GM23338 (cell line): ENCODE measurements around the gene RHBDL3. TPM values are rescaled to one million over a fixed set of nuclear protein-coding genes. Genes with fewer than 3 reads are reported as not detected.
A peak's percentile ranks its signal among the peaks of the same experiment; 100 is the strongest.

ENCODE experiments used
- ATAC-seq: fragments of 200-7000 bp; cut with Tn5 transposase; 3 replicates; pipeline ENCODE4 v1.9.1; 2020
- DNase-seq: peaks from one replicate; pipeline ENCODE4 v3.0.0-alpha.2; 2015; ENCODE audit warnings: low spot score
- H2AFZ ChIP-seq: fragments of 200-600 bp; sonication (generic); 2 replicates; pipeline ENCODE4 v1.8.0; 2016; ENCODE audit warnings: antibody characterized with exemption, mild to moderate bottlenecking, moderate library complexity
- H3F3A ChIP-seq: fragments of 200-600 bp; sonication (generic); replicated peaks from 2 replicates; pipeline ENCODE4 v1.8.0; 2017; ENCODE audit warnings: antibody characterized with exemption, mixed run types, low read depth
- H3K27ac ChIP-seq: fragments of 200-600 bp; sonication (generic); 2 replicates; pipeline ENCODE4 v1.6.1; 2016; ENCODE audit warnings: low read depth
- H3K27me3 ChIP-seq: fragments of 200-600 bp; sonication (generic); 2 replicates; pipeline ENCODE4 v1.8.0; 2016; ENCODE audit warnings: mild to moderate bottlenecking, mixed run types, moderate library complexity; ENCODE audit not compliant: insufficient read depth
- H3K36me3 ChIP-seq: fragments of 200-600 bp; sonication (generic); 2 replicates; pipeline ENCODE4 v1.8.0; 2016; ENCODE audit warnings: mild to moderate bottlenecking; ENCODE audit not compliant: insufficient read depth
- H3K4me1 ChIP-seq: fragments of 200-600 bp; sonication (generic); 2 replicates; pipeline ENCODE4 v1.8.0; 2016; ENCODE audit warnings: mild to moderate bottlenecking, moderate library complexity; ENCODE audit not compliant: insufficient read depth
- H3K4me2 ChIP-seq: fragments of 200-600 bp; sonication (generic); 2 replicates; pipeline ENCODE4 v1.7.1; 2017; ENCODE audit warnings: mixed run types
- H3K4me3 ChIP-seq: fragments of 200-600 bp; sonication (generic); 2 replicates; pipeline ENCODE4 v1.6.1; 2016; ENCODE audit warnings: mixed run types
- H3K79me2 ChIP-seq: fragments of 200-600 bp; sonication (generic); replicated peaks from 2 replicates; pipeline ENCODE4 v1.8.0; 2017; ENCODE audit warnings: mild to moderate bottlenecking; ENCODE audit not compliant: insufficient read depth
- H3K9me2 ChIP-seq: fragments of 200-600 bp; sonication (generic); 2 replicates; pipeline ENCODE4 v1.8.0; 2017; ENCODE audit not compliant: insufficient read depth
- H4K20me1 ChIP-seq: fragments of 200-600 bp; sonication (generic); replicated peaks from 2 replicates; pipeline ENCODE4 v1.8.0; 2017; ENCODE audit warnings: mild to moderate bottlenecking; ENCODE audit not compliant: insufficient read depth
- H3K27ac Mint-ChIP-seq: 2 replicates; pipeline ENCODE4 v1.8.0; 2020; ENCODE audit warnings: inconsistent platforms, mild to moderate bottlenecking, moderate library complexity, mixed read lengths
- H3K27me3 Mint-ChIP-seq: 3 replicates; pipeline ENCODE4 v1.8.0; 2022; ENCODE audit warnings: low read depth, mild to moderate bottlenecking, moderate library complexity, mixed read lengths, inconsistent platforms; ENCODE audit not compliant: insufficient read depth, poor library complexity
- H3K36me3 Mint-ChIP-seq: 3 replicates; pipeline ENCODE4 v1.8.0; 2021; ENCODE audit warnings: low read depth, mild to moderate bottlenecking, inconsistent platforms, moderate library complexity, mixed read lengths
- H3K4me1 Mint-ChIP-seq: 3 replicates; pipeline ENCODE4 v1.8.0; 2020; ENCODE audit warnings: mild to moderate bottlenecking, inconsistent platforms, mixed read lengths
- H3K4me3 Mint-ChIP-seq: 3 replicates; pipeline ENCODE4 v1.8.0; 2021; ENCODE audit warnings: moderate library complexity, mild to moderate bottlenecking, inconsistent platforms, mixed read lengths
- H3K9me3 Mint-ChIP-seq: 3 replicates; pipeline ENCODE4 v1.8.0; 2020; ENCODE audit warnings: moderate library complexity, mild to moderate bottlenecking, inconsistent platforms, mixed read lengths
- CREB1 ChIP-seq: fragments of 250-450 bp; sonication (Bioruptor Pico); IDR thresholded peaks from 2 replicates; pipeline ENCODE4 v1.5.0; 2020; ENCODE audit warnings: low read depth, mild to moderate bottlenecking, moderate library complexity
- CTCF ChIP-seq, 2 experiments: fragments of 200-600 bp in 1 of 2; sonication (generic) in 1 of 2; conservative IDR thresholded peaks; 2 replicates each; pipeline versions ENCODE4 v1.5.1 to v1.6.1; 2016 to 2017; ENCODE audit warnings: antibody characterized with exemption in 2 of 2, low read depth in 2 of 2, mild to moderate bottlenecking in 2 of 2, moderate library complexity in 1 of 2
- EZH2 ChIP-seq: fragments of 200-600 bp; sonication (generic); IDR thresholded peaks from one replicate; pipeline ENCODE4 v1.8.0; 2017; ENCODE audit warnings: antibody characterized with exemption, mild to moderate bottlenecking, low read depth; ENCODE audit not compliant: unreplicated experiment
- EZH2phosphoT487 ChIP-seq: fragments of 200-600 bp; sonication (generic); IDR thresholded peaks from one replicate; pipeline ENCODE4 v1.8.1; 2018; ENCODE audit warnings: antibody characterized with exemption; ENCODE audit not compliant: unreplicated experiment
- JUNB ChIP-seq: IDR thresholded peaks from one replicate; pipeline ENCODE4 v1.6.1; 2016; ENCODE audit warnings: antibody characterized with exemption; ENCODE audit not compliant: unreplicated experiment
- NANOG ChIP-seq: IDR thresholded peaks from 2 replicates; pipeline ENCODE4 v1.6.1; 2016; ENCODE audit warnings: antibody characterized with exemption, borderline replicate concordance
- POLR2AphosphoS5 ChIP-seq: IDR thresholded peaks from 2 replicates; pipeline ENCODE4 v1.6.1; 2016; ENCODE audit warnings: antibody characterized with exemption, low read depth
- STAT1 ChIP-seq: IDR thresholded peaks from one replicate; pipeline ENCODE4 v1.6.1; 2016; ENCODE audit warnings: antibody characterized with exemption; ENCODE audit not compliant: unreplicated experiment
- ZNF114 ChIP-seq: fragments of 250-450 bp; sonication (Bioruptor Pico); IDR thresholded peaks from 2 replicates; pipeline ENCODE4 v1.5.0; 2020; ENCODE audit warnings: mild to moderate bottlenecking, moderate library complexity
- ZNF331 ChIP-seq: fragments of 250-450 bp; sonication (Bioruptor Pico); IDR thresholded peaks from 2 replicates; pipeline ENCODE4 v1.5.0; 2020; ENCODE audit warnings: low read depth, mild to moderate bottlenecking, moderate library complexity
- polyA plus RNA-seq: library from polyadenylated mRNA; unstranded; fragments of >200 nt; fragmentation: Nextera tagmentation; extraction: Ambion mirVana; gene quantifications from 2 replicates; pipeline ENCODE4 v1.2.1, GENCODE V29; 2016
- total RNA-seq: library from RNA; depleted of rRNA; stranded (reverse); fragments of >200 nt; shearing (Covaris generic); gene quantifications from 2 replicates; pipeline ENCODE4 v1.2.3, GENCODE V29; 2014
- TF ChIP-seq, protein P1 (sequence below): fragments of 250-450 bp; sonication (Bioruptor Pico); IDR thresholded peaks from 2 replicates; pipeline ENCODE4 v1.5.0; 2020; ENCODE audit warnings: mild to moderate bottlenecking, moderate library complexity
- TF ChIP-seq, protein P2 (sequence below): IDR thresholded peaks from 2 replicates; pipeline ENCODE4 v1.6.1; 2016; ENCODE audit warnings: antibody characterized with exemption
- TF ChIP-seq, protein P3 (sequence below): IDR thresholded peaks from one replicate; pipeline ENCODE4 v1.6.1; 2018; ENCODE audit warnings: antibody characterized with exemption; ENCODE audit not compliant: unreplicated experiment

Gene RHBDL3
- total and polyA plus RNA-seq, 2 experiments from 2014 or later, result 2.3 to 8.1 TPM

GRCh38 chr17:32266389-32267301, 1.0 kb downstream of the RHBDL3 start:
- H3K4me3 ChIP-seq, result peak overlapping the region; percentile 81
- TF ChIP-seq ZNF331 (CRISPR knock-in tag) (no peak), NANOG (no peak), STAT1 (no peak), POLR2AphosphoS5 (no peak), JUNB (no peak), ZNF114 (CRISPR knock-in tag) (no peak), CREB1 (no peak; the same call in 1 of the 2 replicates), CTCF (conservative IDR thresholded peaks at IDR 0.05; ENCODE audit: low read depth in 2 of 2) (no peak), EZH2phosphoT487 (no peak), EZH2 (no peak)
- TF ChIP-seq, protein P1, sequence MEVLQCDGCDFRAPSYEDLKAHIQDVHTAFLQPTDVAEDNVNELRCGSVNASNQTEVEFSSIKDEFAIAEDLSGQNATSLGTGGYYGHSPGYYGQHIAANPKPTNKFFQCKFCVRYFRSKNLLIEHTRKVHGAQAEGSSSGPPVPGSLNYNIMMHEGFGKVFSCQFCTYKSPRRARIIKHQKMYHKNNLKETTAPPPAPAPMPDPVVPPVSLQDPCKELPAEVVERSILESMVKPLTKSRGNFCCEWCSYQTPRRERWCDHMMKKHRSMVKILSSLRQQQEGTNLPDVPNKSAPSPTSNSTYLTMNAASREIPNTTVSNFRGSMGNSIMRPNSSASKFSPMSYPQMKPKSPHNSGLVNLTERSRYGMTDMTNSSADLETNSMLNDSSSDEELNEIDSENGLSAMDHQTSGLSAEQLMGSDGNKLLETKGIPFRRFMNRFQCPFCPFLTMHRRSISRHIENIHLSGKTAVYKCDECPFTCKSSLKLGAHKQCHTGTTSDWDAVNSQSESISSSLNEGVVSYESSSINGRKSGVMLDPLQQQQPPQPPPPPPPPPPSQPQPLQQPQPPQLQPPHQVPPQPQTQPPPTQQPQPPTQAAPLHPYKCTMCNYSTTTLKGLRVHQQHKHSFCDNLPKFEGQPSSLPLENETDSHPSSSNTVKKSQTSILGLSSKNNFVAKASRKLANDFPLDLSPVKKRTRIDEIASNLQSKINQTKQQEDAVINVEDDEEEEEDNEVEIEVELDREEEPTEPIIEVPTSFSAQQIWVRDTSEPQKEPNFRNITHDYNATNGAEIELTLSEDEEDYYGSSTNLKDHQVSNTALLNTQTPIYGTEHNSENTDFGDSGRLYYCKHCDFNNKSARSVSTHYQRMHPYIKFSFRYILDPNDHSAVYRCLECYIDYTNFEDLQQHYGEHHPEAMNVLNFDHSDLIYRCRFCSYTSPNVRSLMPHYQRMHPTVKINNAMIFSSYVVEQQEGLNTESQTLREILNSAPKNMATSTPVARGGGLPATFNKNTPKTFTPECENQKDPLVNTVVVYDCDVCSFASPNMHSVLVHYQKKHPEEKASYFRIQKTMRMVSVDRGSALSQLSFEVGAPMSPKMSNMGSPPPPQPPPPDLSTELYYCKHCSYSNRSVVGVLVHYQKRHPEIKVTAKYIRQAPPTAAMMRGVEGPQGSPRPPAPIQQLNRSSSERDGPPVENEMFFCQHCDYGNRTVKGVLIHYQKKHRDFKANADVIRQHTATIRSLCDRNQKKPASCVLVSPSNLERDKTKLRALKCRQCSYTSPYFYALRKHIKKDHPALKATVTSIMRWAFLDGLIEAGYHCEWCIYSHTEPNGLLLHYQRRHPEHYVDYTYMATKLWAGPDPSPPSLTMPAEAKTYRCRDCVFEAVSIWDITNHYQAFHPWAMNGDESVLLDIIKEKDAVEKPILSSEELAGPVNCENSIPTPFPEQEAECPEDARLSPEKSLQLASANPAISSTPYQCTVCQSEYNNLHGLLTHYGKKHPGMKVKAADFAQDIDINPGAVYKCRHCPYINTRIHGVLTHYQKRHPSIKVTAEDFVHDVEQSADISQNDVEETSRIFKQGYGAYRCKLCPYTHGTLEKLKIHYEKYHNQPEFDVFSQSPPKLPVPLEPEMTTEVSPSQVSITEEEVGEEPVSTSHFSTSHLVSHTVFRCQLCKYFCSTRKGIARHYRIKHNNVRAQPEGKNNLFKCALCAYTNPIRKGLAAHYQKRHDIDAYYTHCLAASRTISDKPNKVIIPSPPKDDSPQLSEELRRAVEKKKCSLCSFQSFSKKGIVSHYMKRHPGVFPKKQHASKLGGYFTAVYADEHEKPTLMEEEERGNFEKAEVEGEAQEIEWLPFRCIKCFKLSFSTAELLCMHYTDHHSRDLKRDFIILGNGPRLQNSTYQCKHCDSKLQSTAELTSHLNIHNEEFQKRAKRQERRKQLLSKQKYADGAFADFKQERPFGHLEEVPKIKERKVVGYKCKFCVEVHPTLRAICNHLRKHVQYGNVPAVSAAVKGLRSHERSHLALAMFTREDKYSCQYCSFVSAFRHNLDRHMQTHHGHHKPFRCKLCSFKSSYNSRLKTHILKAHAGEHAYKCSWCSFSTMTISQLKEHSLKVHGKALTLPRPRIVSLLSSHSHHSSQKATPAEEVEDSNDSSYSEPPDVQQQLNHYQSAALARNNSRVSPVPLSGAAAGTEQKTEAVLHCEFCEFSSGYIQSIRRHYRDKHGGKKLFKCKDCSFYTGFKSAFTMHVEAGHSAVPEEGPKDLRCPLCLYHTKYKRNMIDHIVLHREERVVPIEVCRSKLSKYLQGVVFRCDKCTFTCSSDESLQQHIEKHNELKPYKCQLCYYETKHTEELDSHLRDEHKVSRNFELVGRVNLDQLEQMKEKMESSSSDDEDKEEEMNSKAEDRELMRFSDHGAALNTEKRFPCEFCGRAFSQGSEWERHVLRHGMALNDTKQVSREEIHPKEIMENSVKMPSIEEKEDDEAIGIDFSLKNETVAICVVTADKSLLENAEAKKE (CRISPR knock-in tag), result no peak
- TF ChIP-seq, protein P2, sequence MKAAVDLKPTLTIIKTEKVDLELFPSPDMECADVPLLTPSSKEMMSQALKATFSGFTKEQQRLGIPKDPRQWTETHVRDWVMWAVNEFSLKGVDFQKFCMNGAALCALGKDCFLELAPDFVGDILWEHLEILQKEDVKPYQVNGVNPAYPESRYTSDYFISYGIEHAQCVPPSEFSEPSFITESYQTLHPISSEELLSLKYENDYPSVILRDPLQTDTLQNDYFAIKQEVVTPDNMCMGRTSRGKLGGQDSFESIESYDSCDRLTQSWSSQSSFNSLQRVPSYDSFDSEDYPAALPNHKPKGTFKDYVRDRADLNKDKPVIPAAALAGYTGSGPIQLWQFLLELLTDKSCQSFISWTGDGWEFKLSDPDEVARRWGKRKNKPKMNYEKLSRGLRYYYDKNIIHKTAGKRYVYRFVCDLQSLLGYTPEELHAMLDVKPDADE, result no peak
- TF ChIP-seq, protein P3, sequence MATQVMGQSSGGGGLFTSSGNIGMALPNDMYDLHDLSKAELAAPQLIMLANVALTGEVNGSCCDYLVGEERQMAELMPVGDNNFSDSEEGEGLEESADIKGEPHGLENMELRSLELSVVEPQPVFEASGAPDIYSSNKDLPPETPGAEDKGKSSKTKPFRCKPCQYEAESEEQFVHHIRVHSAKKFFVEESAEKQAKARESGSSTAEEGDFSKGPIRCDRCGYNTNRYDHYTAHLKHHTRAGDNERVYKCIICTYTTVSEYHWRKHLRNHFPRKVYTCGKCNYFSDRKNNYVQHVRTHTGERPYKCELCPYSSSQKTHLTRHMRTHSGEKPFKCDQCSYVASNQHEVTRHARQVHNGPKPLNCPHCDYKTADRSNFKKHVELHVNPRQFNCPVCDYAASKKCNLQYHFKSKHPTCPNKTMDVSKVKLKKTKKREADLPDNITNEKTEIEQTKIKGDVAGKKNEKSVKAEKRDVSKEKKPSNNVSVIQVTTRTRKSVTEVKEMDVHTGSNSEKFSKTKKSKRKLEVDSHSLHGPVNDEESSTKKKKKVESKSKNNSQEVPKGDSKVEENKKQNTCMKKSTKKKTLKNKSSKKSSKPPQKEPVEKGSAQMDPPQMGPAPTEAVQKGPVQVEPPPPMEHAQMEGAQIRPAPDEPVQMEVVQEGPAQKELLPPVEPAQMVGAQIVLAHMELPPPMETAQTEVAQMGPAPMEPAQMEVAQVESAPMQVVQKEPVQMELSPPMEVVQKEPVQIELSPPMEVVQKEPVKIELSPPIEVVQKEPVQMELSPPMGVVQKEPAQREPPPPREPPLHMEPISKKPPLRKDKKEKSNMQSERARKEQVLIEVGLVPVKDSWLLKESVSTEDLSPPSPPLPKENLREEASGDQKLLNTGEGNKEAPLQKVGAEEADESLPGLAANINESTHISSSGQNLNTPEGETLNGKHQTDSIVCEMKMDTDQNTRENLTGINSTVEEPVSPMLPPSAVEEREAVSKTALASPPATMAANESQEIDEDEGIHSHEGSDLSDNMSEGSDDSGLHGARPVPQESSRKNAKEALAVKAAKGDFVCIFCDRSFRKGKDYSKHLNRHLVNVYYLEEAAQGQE, result no peak
- H3K9me2 ChIP-seq, result no peaks in the 10 kb centered on the region
- H2AFZ ChIP-seq, result peak overlapping the region; percentile 10; the same call in 1 of the 2 replicates
- peaks cover 35% of the 10 kb centered on the region for H3K4me1 Mint-ChIP-seq
- H3K36me3 Mint-ChIP-seq, result no peaks in the 10 kb centered on the region
- H3K27ac Mint-ChIP-seq, result no peak overlapping the region
- H3K27me3 ChIP-seq, result peaks cover 51% of the 10 kb centered on the region
- H4K20me1 ChIP-seq, result 0 out of 2 replicates have a peak, but pooled peaks cover 8% of the 10 kb centered on the region
- H3K36me3 ChIP-seq, result no peaks in the 10 kb centered on the region; the same call in 1 of the 2 replicates
- H3K79me2 ChIP-seq, result no peaks in the 10 kb centered on the region; the same call in 1 of the 2 replicates
- H3K4me1 ChIP-seq, result peaks cover 37% of the 10 kb centered on the region
- H3K4me2 ChIP-seq, result peak overlapping the region; percentile 96
- no peak overlapping the region for H3K27ac ChIP-seq
- no peaks in the 10 kb centered on the region; the same call in 2 of the 3 replicates for H3K9me3 Mint-ChIP-seq
- peaks cover 21% of the 10 kb centered on the region for H3F3A ChIP-seq
- peaks cover 36% of the 10 kb centered on the region for H3K27me3 Mint-ChIP-seq
- peak; percentile 81 for DNase-seq
- peak; percentile 43 for ATAC-seq
- H3K4me3 Mint-ChIP-seq, result peak overlapping the region; percentile 77
